Ovary (tissue), 9 donors: Measurements from ENCODE around the gene KCNH8. TPM values are rescaled to one million over a fixed set of nuclear protein-coding genes. Genes with fewer than 3 reads are reported as not detected.
"Not testable (repeated sequence)": the region's sequence is repeated elsewhere in the genome, so short reads cannot be mapped to it uniquely, and the experiment has no call there.

Experiments used
- DNase-seq, 5 donors: peaks; one replicate each; pipeline ENCODE4 v3.0.0-alpha.2; 2019 to 2020
- H3K27ac ChIP-seq, 2 donors: fragments of 200-600 bp; one replicate each; pipeline versions ENCODE4 v1.5.1 to v1.8.0; 2019 to 2022
- H3K27me3 ChIP-seq: fragments of 200-600 bp; one replicate; pipeline ENCODE4 v1.8.0; 2022
- H3K36me3 ChIP-seq: fragments of 200-600 bp; sonication (generic); one replicate; pipeline ENCODE4 v1.5.1; 2019
- H3K4me1 ChIP-seq: one replicate; pipeline ENCODE4 v1.8.1; 2013; ENCODE audit warnings: mild to moderate bottlenecking, moderate library complexity; ENCODE audit not compliant: insufficient read depth
- H3K4me3 ChIP-seq: fragments of 200-600 bp; sonication (generic); one replicate; pipeline ENCODE4 v1.5.1; 2017
- H3K9me3 ChIP-seq, 2 donors: fragments of 200-600 bp in 1 of 2; sonication (generic) in 1 of 2; one replicate each; pipeline versions ENCODE4 v1.5.1 to v1.8.1; 2013 to 2019; ENCODE audit warnings: mild to moderate bottlenecking in 1 of 2, moderate library complexity in 1 of 2
- EP300 ChIP-seq: sonication (generic); formaldehyde crosslinking; IDR thresholded peaks from one replicate; pipeline ENCODE4 v1.6.1; 2017; ENCODE audit warnings: antibody characterized with exemption
- POLR2A ChIP-seq: fragments of 450-650 bp; IDR thresholded peaks from one replicate; pipeline ENCODE4 v1.6.1; 2017; ENCODE audit warnings: antibody characterized with exemption, mild to moderate bottlenecking, moderate library complexity
- WGBS, 3 donors: extraction: QIAGEN DNeasy Blood & Tissue Kit in 1 of 3; methylation state at CpG; one replicate each; pipeline versions ENCODE4 v1.1.5 to v1.1.7; 2013 to 2017; 5-methylcytosine and 5-hydroxymethylcytosine counted together
- intact Hi-C, 4 donors: fragments of 100-400 bp; cut with DNase I; formaldehyde crosslinking; loops; one replicate each; pipeline versions ENCODE4 v1.11.0 to v1.15.1; 2022 to 2023
- polyA plus RNA-seq, 2 donors: library from polyadenylated mRNA; stranded (reverse); fragments of 200-250 nt in 1 of 2; fragments of 350-450 nt in 1 of 2; fragmentation: Illumina TruSeq in 1 of 2; extraction: RNeasy Lipid Tissue Mini Kit (QIAGEN cat#74804) in 1 of 2; gene quantifications; one replicate each; pipeline ENCODE4 v1.2.3, GENCODE V29; 2013 to 2014
- total RNA-seq, 7 donors: library from RNA; depleted of rRNA in 2 of 7; stranded (reverse); fragments of >200 nt in 2 of 7; fragmentation: NEBNext Ultra II Directional in 3 of 7; extraction: Animal tissue kit (Norgen Biotek cat#: 25700) in 3 of 7; gene quantifications; one replicate each; pipeline versions ENCODE4 v1.1.0 to v1.2.4, GENCODE V29; 2016 to 2023
- TF ChIP-seq, protein P1 (sequence below), 3 donors: fragments of 450-650 bp in 2 of 3; fragments of 200-600 bp in 1 of 3; IDR thresholded peaks; one replicate each; pipeline versions ENCODE4 v1.5.1 to v1.8.0; 2016 to 2022; ENCODE audit warnings: antibody characterized with exemption in 3 of 3, mild to moderate bottlenecking in 1 of 3
- donor health status: DM: no; HTN: no; CAD: no; lungs with moderate emphysema.
- donor health status: DM: no; HTN: no; CAD: no.
- donor health status: Bipolar disorder and iron deficiency.
- donor health status: DM: yes; HTN: yes; CAD: no.
- donor health status: DM: no; HTN: no; CAD: no.
- donor health status: DM: yes; HTN: yes; CAD: no.

KCNH8 gene
- total and polyA plus RNA-seq, 9 donors, result 0.05 to 1.4 (median 0.17) TPM; not detected in 1

DNA sequence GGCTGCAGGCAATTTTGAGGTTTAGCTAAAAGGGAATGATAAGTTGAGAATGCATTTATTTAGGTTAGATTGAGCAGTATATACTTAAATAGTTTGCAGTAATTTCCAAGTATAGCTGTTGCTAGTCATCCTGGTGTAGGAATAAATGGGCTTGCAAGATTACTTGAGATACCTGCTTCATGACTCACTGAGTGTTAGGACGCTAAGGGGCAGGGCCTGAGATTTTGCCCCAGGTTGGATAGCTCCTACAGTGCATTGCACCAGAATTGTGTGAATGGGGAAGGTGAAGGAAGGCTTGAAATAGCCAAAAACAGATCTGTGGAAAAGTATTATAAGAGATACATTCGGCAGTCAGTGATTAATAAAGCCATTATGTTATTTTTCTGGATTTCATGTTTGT, 72.8 kb downstream of the KCNH8 start:
- H3K36me3 ChIP-seq, result no peaks in the 10 kb centered on the region

DNA sequence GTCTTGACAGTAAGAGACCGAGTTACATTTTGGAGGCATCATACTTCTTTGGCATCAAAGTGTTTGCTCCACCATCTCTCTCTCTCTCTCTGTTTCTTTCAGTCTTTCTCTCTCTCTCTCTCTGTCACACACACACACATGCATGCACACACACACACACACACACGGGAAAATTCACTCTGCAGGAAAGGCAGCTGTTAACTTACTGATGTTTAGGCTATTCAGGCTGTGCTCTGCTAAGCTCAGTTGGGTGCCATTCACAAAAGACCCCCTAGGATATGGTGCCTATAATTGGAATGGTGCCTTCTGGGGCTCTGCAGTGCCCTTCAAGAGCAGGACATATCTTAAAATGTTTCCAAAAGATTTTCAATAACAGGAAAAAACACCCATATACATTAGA, 78.2 kb downstream of the KCNH8 start:
- TF ChIP-seq EP300, result no peak
- TF ChIP-seq, protein P1, sequence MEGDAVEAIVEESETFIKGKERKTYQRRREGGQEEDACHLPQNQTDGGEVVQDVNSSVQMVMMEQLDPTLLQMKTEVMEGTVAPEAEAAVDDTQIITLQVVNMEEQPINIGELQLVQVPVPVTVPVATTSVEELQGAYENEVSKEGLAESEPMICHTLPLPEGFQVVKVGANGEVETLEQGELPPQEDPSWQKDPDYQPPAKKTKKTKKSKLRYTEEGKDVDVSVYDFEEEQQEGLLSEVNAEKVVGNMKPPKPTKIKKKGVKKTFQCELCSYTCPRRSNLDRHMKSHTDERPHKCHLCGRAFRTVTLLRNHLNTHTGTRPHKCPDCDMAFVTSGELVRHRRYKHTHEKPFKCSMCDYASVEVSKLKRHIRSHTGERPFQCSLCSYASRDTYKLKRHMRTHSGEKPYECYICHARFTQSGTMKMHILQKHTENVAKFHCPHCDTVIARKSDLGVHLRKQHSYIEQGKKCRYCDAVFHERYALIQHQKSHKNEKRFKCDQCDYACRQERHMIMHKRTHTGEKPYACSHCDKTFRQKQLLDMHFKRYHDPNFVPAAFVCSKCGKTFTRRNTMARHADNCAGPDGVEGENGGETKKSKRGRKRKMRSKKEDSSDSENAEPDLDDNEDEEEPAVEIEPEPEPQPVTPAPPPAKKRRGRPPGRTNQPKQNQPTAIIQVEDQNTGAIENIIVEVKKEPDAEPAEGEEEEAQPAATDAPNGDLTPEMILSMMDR (IDR thresholded peaks at IDR 0.05), result no peak
- TF ChIP-seq POLR2A, result no peak
- 49 to 61% (median 52%) methylated on average over 2 of the region's 2 CpGs for WGBS, 3 donors
- Histone ChIP-seq H3K36me3 (no peaks in the 10 kb centered on the region), H3K4me1 (no peaks in the 10 kb centered on the region), H3K9me3 (no peaks in the 10 kb centered on the region), H3K27me3 (no peaks in the 10 kb centered on the region), H3K4me3 (no peak overlapping the region), H3K27ac (no peak overlapping the region)
- DNase-seq, result no peak
- intact Hi-C loops, result no loop called here

More for the DNA sequence above, 72.8 kb downstream of the KCNH8 start:
- no peaks in the 10 kb centered on the region for H3K27me3 ChIP-seq
- no peaks in the 10 kb centered on the region for H3K9me3 ChIP-seq
- intact Hi-C loops, result no loop called here
- no peak overlapping the region for H3K4me3 ChIP-seq
- TF ChIP-seq, protein P1 (IDR thresholded peaks at IDR 0.05), result no peak
- no peak for TF ChIP-seq EP300
- no peak for TF ChIP-seq POLR2A
- no peak overlapping the region for H3K27ac ChIP-seq
- DNase-seq, result no peak
- WGBS, 3 donors, result 66 to 73% (median 70%) methylated on average over 2 of the region's 2 CpGs
- no peaks in the 10 kb centered on the region for H3K4me1 ChIP-seq

DNA sequence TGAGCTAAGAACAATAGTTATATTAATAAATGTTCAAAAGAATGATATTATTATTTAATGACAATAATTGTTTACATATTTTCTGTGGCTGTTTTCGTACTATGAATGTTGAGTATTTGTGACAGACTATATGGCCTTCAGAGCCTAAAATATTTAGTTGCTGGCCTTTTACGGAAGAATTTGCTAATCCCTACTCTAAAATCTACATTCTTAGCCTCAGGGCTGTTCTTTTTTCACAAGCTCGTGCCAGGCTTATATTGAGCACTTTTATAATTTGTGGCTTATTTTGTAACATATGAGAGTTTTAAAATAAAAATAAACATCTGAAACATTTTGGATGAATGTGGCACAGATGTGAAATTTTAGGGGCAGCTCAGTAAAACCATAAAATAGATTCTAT, 79.9 kb downstream of the KCNH8 start:
- Histone ChIP-seq H3K4me1 (no peaks in the 10 kb centered on the region), H3K36me3 (no peaks in the 10 kb centered on the region), H3K27ac (no peak overlapping the region), H3K9me3 (no peaks in the 10 kb centered on the region), H3K27me3 (no peaks in the 10 kb centered on the region), H3K4me3 (no peak overlapping the region)
- no peak for DNase-seq
- whole genome bisulfite sequencing, 3 donors, result 43 to 62% (median 46%) methylated on average over 3 of the region's 3 CpGs
- TF ChIP-seq EP300 (no peak), POLR2A (no peak)
- TF ChIP-seq, protein P1 (IDR thresholded peaks at IDR 0.05), result no peak
- intact Hi-C loops, result no loop called here

DNA sequence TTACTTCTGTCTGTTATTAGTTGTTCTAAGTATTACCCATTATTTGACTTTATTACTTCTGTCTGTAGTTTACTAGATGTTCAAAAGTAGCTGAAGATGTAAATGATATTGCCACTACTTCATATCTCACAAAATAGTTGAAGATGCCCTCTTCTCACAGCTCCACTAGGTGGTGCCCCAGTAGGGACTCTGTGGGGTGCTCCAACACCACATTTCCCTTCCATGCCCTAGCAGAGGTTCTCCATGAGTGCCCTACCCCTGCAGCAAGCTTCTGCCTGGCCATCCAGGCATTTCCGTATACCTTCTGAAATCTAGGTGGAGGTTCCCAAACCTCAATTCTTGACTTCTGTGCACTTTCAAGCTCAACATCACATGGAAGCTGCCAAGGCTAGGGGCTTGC, 80.8 kb downstream of the KCNH8 start:
- no peak for DNase-seq
- 91 to 96% (median 95%) methylated on average over 1 of the region's 1 CpG for WGBS, 3 donors
- Histone ChIP-seq H3K36me3 (no peaks in the 10 kb centered on the region), H3K27me3 (no peaks in the 10 kb centered on the region), H3K27ac (no peak overlapping the region), H3K9me3 (no peaks in the 10 kb centered on the region), H3K4me1 (no peaks in the 10 kb centered on the region), H3K4me3 (no peak overlapping the region)
- no peak for TF ChIP-seq POLR2A
- no peak for TF ChIP-seq EP300
- TF ChIP-seq, protein P1 (IDR thresholded peaks at IDR 0.05), result no peak
- intact Hi-C loops, result no loop called here

DNA sequence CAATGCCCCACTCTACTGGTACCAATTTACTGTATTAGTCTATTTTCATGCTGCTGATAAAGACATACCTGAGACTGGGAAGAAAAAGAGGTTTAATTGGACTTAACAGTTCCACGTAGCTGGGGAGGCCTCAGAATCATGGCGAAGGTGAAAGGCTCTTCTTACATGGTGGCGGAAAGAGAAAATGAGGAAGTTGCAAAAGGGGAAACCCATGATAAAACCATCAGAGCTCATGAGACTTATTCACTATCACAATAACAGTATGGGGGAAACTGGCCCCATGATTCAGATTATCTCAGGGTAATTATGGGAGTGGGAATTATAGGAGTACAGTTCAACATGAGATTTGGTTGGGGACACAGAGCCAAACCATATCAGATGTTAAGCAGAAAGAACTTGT, 81.6 kb downstream of the KCNH8 start:
- H3K36me3 ChIP-seq, intact Hi-C loops, H3K4me1 ChIP-seq, H3K27ac ChIP-seq, H3K9me3 ChIP-seq, H3K4me3 ChIP-seq, H3K27me3 ChIP-seq, DNase-seq: not testable (repeated sequence)
- 83 to 88% (median 87%) methylated on average over 3 of the region's 3 CpGs for WGBS, 3 donors
